ENCODE data around the gene CA5A.
"Not testable (repeated sequence)": the region's sequence is repeated elsewhere in the genome, so short reads cannot be mapped to it uniquely, and the experiment has no call there.

GRCh38 chr16:87985493-87985892, 49.2 kb upstream of the CA5A start:
- not testable (repeated sequence) for TF ChIP-seq NFIC (IDR thresholded peaks at IDR 0.05; ENCODE audit: low read length); SALL2 (CRISPR knock-in tag; IDR thresholded peaks at IDR 0.05)
